Measurements from ENCODE around the gene PHLDB1. TPM values are rescaled to one million over a fixed set of nuclear protein-coding genes. Genes with fewer than 3 reads are reported as not detected.

Gene PHLDB1
- polyA plus RNA-seq, 1 of the 3 experiments (the other 2 are of a cell fraction), result 89.4 TPM

DNA sequence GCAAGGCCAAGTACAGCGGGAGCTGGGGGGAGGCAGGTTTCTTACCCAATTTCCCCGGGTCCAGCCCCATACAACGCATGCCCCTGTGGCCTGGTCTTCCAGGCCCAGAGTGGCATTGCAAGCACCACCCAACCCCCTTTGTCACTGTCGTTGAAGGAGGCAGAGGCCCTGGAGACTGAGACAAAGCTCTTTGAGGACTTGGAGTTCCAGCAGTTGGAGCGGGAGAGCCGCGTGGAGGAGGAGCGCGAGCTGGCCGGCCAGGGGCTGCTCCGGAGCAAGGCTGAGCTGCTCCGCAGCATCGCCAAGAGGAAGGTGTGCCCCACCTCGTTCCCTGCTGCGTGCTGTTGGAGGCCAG is 27.8 kb downstream of the PHLDB1 start:
- TF ChIP-seq ELF1 (IDR thresholded peaks at IDR 0.05), result no peak
- Histone ChIP-seq H3K27ac (ENCODE audit: low read depth in 2 of 2, low read length in 1 of 2) (no peak overlapping the region), H3K9ac (no peak overlapping the region), H3K9me2 (no peaks in the 10 kb centered on the region), H3K27me3 (ENCODE audit: insufficient read depth) (no peaks in the 10 kb centered on the region), H3K4me1 (ENCODE audit: control insufficient read depth in 1 of 2, insufficient read depth in 2 of 2, low read depth in 1 of 2, low read length in 1 of 2) (peaks cover 3 to 9% of the 10 kb centered on the region in 2 experiments; a peak in 2 of 4 replicates), H4K20me1 (ENCODE audit: insufficient read depth) (peaks cover 49% of the 10 kb centered on the region), H3K4me3 (ENCODE audit: low read depth in 2 of 2, low read length in 1 of 2) (no peak overlapping the region), H3F3A (replicated peaks; ENCODE audit: insufficient read depth) (peaks cover 6% of the 10 kb centered on the region), H3K4me2 (no peak overlapping the region), H3K9me3 (no peaks in the 10 kb centered on the region), H3K79me2 (ENCODE audit: insufficient read depth) (peaks cover 52% of the 10 kb centered on the region; the same call in 1 of the 2 replicates), H3K36me3 (replicated peaks in 1 of 2; ENCODE audit: control insufficient read depth in 1 of 2, insufficient read depth in 2 of 2, low read length in 1 of 2) (peaks cover 53 to 86% of the 10 kb centered on the region in 2 experiments), H2AFZ (ENCODE audit: low read depth) (no peak overlapping the region)
- no peak for DNase-seq
- ChIA-PET CTCF (interaction anchor here (0.7 to 4.6 kb wide), 6 partner anchors 23 to 40 kb away, joined by 3 to 20 read pairs (median 8); no protein-coding TSS in a partner anchor), POLR2A (interaction anchor here (0.6 to 5.2 kb wide), 4 partner anchors 8 to 30 kb away, joined by 3 to 30 read pairs (median 3); no protein-coding TSS in a partner anchor)
- WGBS (ENCODE audit: low lambda C conversion rate), result 96% methylated on average over 13 of the region's 15 CpGs

DNA sequence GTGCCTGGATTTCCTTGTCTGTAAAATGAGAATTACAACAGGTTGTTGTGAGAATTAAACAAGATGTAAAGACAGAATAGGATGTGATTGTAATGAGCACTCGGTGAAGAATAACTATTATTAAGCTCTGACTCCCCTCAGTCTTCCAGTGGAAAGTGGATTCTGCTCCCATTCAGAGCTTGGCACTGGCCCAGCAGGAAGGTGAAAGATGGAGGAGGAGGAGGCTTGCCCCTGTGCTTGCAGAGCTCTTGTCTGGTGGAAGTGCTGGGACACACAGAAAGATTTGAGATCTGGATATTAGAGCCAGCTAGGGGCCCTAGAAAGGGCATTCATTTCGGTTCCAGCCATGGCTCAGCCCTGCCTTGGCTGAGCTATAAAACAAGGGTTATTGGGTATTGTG is 28.2 kb downstream of the PHLDB1 start:
- H3K27me3 ChIP-seq (ENCODE audit: insufficient read depth), result no peaks in the 10 kb centered on the region
- no peaks in the 10 kb centered on the region for H3K9me2 ChIP-seq
- H3K36me3 ChIP-seq (replicated peaks in 1 of 2; ENCODE audit: control insufficient read depth in 1 of 2, insufficient read depth in 2 of 2, low read length in 1 of 2), result peaks cover 54 to 87% of the 10 kb centered on the region in 2 experiments
- H3K79me2 ChIP-seq (ENCODE audit: insufficient read depth), result peaks cover 52% of the 10 kb centered on the region; the same call in 1 of the 2 replicates
- POLR2A ChIA-PET, result interaction anchor here (0.6 to 5.2 kb wide), 2 partner anchors 14 to 16 kb away, joined by 3 to 30 read pairs; no protein-coding TSS in a partner anchor
- no peak overlapping the region for H3K9ac ChIP-seq
- 97% methylated on average over 2 of the region's 2 CpGs for WGBS (ENCODE audit: low lambda C conversion rate)
- CTCF ChIA-PET, result interaction anchor here (0.7 to 4.6 kb wide), 6 partner anchors 23 to 41 kb away, joined by 3 to 20 read pairs (median 9); partner anchors contain the start of gene PHLDB1
- peaks cover 5 to 9% of the 10 kb centered on the region in 2 experiments; a peak in 2 of 4 replicates for H3K4me1 ChIP-seq (ENCODE audit: control insufficient read depth in 1 of 2, insufficient read depth in 2 of 2, low read depth in 1 of 2, low read length in 1 of 2)
- no peak overlapping the region for H2AFZ ChIP-seq (ENCODE audit: low read depth)
- no peak overlapping the region for H3K4me2 ChIP-seq
- H3K4me3 ChIP-seq (ENCODE audit: low read depth in 2 of 2, low read length in 1 of 2), result no peak overlapping the region
- H3K27ac ChIP-seq (ENCODE audit: low read depth in 2 of 2, low read length in 1 of 2), result no peak overlapping the region
- H3K9me3 ChIP-seq, result no peaks in the 10 kb centered on the region
- TF ChIP-seq, protein P1, sequence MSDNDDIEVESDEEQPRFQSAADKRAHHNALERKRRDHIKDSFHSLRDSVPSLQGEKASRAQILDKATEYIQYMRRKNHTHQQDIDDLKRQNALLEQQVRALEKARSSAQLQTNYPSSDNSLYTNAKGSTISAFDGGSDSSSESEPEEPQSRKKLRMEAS (IDR thresholded peaks at IDR 0.05; ENCODE audit: low read depth), result no peak
- TF ChIP-seq FOXM1 (IDR thresholded peaks at IDR 0.05; ENCODE audit: low read depth) (no peak), MXI1 (IDR thresholded peaks at IDR 0.05; ENCODE audit: low read depth, low read length) (no peak), TCF12 (IDR thresholded peaks at IDR 0.05) (no peak), EZH2phosphoT487 (IDR thresholded peaks at IDR 0.05; ENCODE audit: borderline replicate concordance, low read depth) (no peak), NRF1 (IDR thresholded peaks at IDR 0.05; ENCODE audit: low read depth, low read length) (no peak), FOSL2 (IDR thresholded peaks at IDR 0.05; ENCODE audit: borderline replicate concordance, low read depth) (no peak)
- TF ChIP-seq, protein P2, sequence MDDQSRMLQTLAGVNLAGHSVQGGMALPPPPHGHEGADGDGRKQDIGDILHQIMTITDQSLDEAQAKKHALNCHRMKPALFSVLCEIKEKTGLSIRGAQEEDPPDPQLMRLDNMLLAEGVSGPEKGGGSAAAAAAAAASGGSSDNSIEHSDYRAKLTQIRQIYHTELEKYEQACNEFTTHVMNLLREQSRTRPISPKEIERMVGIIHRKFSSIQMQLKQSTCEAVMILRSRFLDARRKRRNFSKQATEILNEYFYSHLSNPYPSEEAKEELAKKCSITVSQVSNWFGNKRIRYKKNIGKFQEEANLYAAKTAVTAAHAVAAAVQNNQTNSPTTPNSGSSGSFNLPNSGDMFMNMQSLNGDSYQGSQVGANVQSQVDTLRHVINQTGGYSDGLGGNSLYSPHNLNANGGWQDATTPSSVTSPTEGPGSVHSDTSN (IDR thresholded peaks at IDR 0.05), result no peak
- TF ChIP-seq, protein P3, sequence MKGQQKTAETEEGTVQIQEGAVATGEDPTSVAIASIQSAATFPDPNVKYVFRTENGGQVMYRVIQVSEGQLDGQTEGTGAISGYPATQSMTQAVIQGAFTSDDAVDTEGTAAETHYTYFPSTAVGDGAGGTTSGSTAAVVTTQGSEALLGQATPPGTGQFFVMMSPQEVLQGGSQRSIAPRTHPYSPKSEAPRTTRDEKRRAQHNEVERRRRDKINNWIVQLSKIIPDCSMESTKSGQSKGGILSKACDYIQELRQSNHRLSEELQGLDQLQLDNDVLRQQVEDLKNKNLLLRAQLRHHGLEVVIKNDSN (IDR thresholded peaks at IDR 0.05; ENCODE audit: borderline replicate concordance, low read depth), result no peak
- H4K20me1 ChIP-seq (ENCODE audit: insufficient read depth), result peaks cover 49% of the 10 kb centered on the region
- H3F3A ChIP-seq (replicated peaks; ENCODE audit: insufficient read depth), result peaks cover 6% of the 10 kb centered on the region
- no peak for DNase-seq

All from SK-N-SH (cell line).